Neural crest cell (in vitro differentiated cells): Measurements from ENCODE around the gene PRRX2. TPM values are rescaled to one million over a fixed set of nuclear protein-coding genes. Genes with fewer than 3 reads are reported as not detected.

Experiments used
- DNase-seq: peaks from one replicate; pipeline ENCODE4 v3.0.0; 2021; ENCODE audit warnings: low read depth, mixed read lengths, low spot score
- H3K27ac Mint-ChIP-seq: one replicate; pipeline ENCODE4 v1.8.0; 2021; ENCODE audit warnings: mild to moderate bottlenecking, mixed read lengths; ENCODE audit not compliant: unreplicated experiment
- H3K27me3 Mint-ChIP-seq: 2 replicates; pipeline ENCODE4 v1.8.0; 2021; ENCODE audit warnings: low read depth, mild to moderate bottlenecking, mixed read lengths
- H3K36me3 Mint-ChIP-seq: 2 replicates; pipeline ENCODE4 v1.8.0; 2021; ENCODE audit warnings: low read depth, mild to moderate bottlenecking, mixed read lengths
- H3K4me1 Mint-ChIP-seq: 2 replicates; pipeline ENCODE4 v1.8.0; 2021; ENCODE audit warnings: mixed read lengths
- H3K4me3 Mint-ChIP-seq: one replicate; pipeline ENCODE4 v1.8.0; 2021; ENCODE audit warnings: mild to moderate bottlenecking, mixed read lengths
- H3K9me3 Mint-ChIP-seq: 2 replicates; pipeline ENCODE4 v1.8.0; 2021; ENCODE audit warnings: mixed read lengths
- total RNA-seq: library from RNA; stranded (reverse); gene quantifications from 2 replicates; pipeline ENCODE4 v1.2.1, GENCODE V29; 2021
- TF ChIP-seq, protein P1 (sequence below): fragments of 200-600 bp; sonication (generic); conservative IDR thresholded peaks from 2 replicates; pipeline ENCODE4 v1.5.0; 2021; ENCODE audit warnings: antibody characterized with exemption, mild to moderate bottlenecking

PRRX2 gene
- total RNA-seq, 1 donor from 2014 or later = 0.65 TPM

DNA sequence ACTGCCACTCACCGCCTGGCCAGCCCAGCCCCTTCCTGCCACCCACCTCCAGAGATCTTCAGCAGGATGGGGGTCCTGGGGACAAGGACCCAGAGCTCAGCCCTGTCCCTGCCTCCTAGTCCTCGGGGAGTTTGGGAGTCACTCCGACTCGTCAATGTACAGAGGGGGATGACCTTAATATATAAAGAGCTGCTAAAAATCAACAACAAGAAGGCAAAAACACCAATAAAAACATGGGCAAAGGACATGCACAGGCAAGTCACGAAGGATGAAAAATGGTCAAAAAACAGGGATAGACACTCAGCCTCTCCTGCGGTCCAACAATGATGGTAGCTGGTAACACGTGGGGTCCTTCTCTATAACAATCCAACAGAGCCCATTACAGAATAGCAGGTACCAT is 18.8 kb upstream of the PRRX2 start:
- Mint-ChIP-seq H3K27me3 (no peaks in the 10 kb centered on the region), H3K9me3 (no peaks in the 10 kb centered on the region), H3K4me3 (peak overlapping the region; percentile 42), H3K36me3 (no peaks in the 10 kb centered on the region), H3K4me1 (peaks cover 19% of the 10 kb centered on the region), H3K27ac (no peak overlapping the region)
- TF ChIP-seq, protein P1, sequence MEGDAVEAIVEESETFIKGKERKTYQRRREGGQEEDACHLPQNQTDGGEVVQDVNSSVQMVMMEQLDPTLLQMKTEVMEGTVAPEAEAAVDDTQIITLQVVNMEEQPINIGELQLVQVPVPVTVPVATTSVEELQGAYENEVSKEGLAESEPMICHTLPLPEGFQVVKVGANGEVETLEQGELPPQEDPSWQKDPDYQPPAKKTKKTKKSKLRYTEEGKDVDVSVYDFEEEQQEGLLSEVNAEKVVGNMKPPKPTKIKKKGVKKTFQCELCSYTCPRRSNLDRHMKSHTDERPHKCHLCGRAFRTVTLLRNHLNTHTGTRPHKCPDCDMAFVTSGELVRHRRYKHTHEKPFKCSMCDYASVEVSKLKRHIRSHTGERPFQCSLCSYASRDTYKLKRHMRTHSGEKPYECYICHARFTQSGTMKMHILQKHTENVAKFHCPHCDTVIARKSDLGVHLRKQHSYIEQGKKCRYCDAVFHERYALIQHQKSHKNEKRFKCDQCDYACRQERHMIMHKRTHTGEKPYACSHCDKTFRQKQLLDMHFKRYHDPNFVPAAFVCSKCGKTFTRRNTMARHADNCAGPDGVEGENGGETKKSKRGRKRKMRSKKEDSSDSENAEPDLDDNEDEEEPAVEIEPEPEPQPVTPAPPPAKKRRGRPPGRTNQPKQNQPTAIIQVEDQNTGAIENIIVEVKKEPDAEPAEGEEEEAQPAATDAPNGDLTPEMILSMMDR = no peak
- no peak for DNase-seq

DNA sequence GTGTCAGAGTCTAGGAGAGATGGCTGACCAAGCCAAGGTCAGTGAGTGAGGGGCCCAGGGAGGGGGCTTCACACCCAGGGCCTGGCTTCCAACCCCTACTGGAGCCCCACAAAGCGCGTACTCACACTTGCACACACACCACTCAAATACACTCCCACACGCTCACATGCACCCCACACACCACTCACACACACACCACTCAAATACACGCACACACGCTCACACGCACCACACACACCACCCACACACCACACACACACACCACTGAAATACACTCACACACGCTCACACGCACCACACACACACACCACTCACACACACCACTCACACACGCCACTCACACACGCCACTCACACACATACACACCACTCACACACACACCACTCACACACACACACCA is 17.8 kb upstream of the PRRX2 start:
- TF ChIP-seq, protein P1 = no peak
- no peaks in the 10 kb centered on the region for H3K36me3 Mint-ChIP-seq
- peaks cover 15% of the 10 kb centered on the region for H3K4me1 Mint-ChIP-seq
- H3K27ac Mint-ChIP-seq = peak overlapping the region; percentile 15
- no peaks in the 10 kb centered on the region for H3K9me3 Mint-ChIP-seq
- DNase-seq = no peak
- no peak overlapping the region for H3K4me3 Mint-ChIP-seq
- no peaks in the 10 kb centered on the region for H3K27me3 Mint-ChIP-seq

DNA sequence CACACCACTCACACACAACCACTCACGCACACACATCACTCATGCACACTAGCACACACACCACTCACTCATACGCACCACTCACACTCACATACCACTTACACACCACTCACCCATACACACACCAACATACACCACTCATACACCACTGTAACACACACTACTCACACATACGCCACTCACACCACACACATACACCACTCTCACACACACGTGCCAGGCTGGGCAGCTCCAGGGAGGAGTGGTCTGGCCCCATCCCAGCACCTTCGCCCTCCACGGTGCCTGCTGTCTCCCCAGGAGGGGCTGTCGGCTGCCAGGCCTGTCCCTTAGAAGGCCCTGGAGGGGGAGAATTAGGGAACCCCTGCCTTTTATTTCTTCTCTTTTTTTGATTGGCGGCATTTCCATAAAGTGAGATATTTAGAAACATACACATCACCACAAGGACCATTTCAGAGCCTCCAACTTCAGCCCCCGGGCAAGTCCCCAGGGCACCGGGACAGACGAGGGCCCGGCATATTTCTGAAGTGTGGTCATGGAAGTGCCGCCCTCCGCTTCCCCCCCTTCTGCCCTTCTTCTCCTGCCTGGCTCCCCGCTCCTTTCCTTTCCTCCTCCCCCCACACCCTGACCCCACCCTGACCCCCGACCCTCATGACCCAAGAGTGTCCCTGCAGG is 17.2 kb upstream of the PRRX2 start:
- H3K36me3 Mint-ChIP-seq = no peaks in the 10 kb centered on the region
- peak overlapping the region; percentile 15 for H3K27ac Mint-ChIP-seq
- DNase-seq = no peak
- H3K4me3 Mint-ChIP-seq = peak overlapping the region; percentile 57
- TF ChIP-seq, protein P1 = no peak
- no peaks in the 10 kb centered on the region for H3K27me3 Mint-ChIP-seq
- H3K9me3 Mint-ChIP-seq = no peaks in the 10 kb centered on the region
- H3K4me1 Mint-ChIP-seq = peaks cover 14% of the 10 kb centered on the region

DNA sequence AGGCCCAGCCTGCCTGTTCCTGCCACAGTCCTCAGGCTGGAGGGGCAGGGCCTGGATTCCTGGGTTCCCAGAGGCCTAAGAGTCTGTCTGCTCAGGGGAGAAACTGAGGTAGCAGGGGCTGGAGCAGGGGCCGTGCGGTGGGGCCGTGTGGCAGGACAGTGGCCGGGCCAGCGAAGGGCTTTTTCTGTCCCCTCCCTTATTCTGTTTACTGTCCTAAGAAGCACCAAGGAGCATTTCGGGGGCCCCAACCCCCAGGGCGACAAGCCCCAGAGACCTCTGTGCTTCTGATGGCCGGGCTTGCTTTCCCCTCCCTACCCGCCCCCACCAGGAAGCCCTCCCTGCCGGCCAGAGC is 16.7 kb upstream of the PRRX2 start:
- Mint-ChIP-seq H3K9me3 (no peaks in the 10 kb centered on the region), H3K27me3 (no peaks in the 10 kb centered on the region), H3K36me3 (no peaks in the 10 kb centered on the region), H3K4me1 (peaks cover 18% of the 10 kb centered on the region), H3K4me3 (no peak overlapping the region), H3K27ac (no peak overlapping the region)
- DNase-seq = no peak
- TF ChIP-seq, protein P1 = no peak

DNA sequence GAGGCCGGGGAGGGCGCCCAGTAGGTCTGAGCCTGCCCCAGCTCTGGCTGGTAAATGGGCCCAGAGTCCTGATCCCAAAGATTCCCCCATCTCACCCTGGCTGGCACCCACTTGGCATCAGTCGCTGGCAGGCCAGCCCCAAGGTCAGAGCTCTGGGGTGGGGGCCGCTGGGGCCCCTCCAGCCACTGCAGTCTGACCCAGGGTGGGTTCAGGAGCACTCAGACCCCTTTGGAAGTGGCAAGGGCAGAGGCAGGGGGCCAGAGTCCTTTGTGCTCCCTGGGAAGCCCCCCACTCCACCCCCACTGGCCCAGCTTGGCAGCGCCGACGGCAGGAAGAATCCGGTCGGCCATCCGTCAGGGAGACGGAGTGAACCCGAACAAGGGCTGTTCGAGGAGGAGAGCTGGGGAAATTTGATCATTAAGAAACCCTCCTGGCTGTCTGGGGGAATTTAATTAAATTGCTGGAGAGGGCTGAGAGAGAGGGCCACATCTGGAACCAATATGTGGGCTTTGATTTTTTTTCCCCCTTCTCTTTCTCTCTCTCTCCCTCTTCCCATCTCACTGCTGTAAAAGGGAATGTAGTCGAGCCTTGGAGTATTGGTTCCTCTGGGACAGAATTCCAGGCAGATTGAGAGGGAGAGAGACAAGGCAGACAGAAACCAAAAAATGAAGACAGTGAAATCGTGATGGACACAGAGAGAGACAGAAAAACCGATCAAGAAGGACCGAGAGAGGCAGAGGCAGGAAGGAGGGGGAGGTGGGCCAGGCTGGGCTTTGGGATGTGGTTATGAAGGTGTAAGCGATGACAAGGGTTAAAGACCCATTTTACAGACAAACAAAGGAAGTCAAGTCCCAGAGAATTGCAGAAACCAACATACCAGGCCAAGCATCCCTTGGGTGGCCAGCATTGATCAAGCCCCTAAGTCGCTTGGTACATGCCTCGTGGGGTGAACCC is 15.4 kb upstream of the PRRX2 start:
- no peaks in the 10 kb centered on the region for H3K27me3 Mint-ChIP-seq
- no peaks in the 10 kb centered on the region for H3K9me3 Mint-ChIP-seq
- H3K4me1 Mint-ChIP-seq = peaks cover 25% of the 10 kb centered on the region
- no peak for DNase-seq
- no peaks in the 10 kb centered on the region for H3K36me3 Mint-ChIP-seq
- H3K27ac Mint-ChIP-seq = peak overlapping the region; percentile 43
- TF ChIP-seq, protein P1 = no peak
- H3K4me3 Mint-ChIP-seq = no peak overlapping the region
